VCaP (cell line): ENCODE results near the gene LIPC.

Source experiments
- H3K27ac ChIP-seq: fragments of 450-650 bp; 2 replicates; pipeline ENCODE4 v1.5.1; 2017
- CTCF ChIP-seq: fragments of 450-650 bp; conservative IDR thresholded peaks from 2 replicates; pipeline ENCODE4 v1.5.1; 2017; ENCODE audit warnings: mild to moderate bottlenecking, moderate library complexity

The LIPC gene

GRCh38 chr15:58440158-58440910 lies 8.5 kb downstream of the LIPC start:
- H3K27ac ChIP-seq = peak overlapping the region; percentile 10; the same call in 1 of the 2 replicates
- no peak for TF ChIP-seq CTCF

GRCh38 chr15:58440922-58441321 lies 9.1 kb downstream of the LIPC start:
- H3K27ac ChIP-seq = peak overlapping the region; percentile 10; the same call in 1 of the 2 replicates
- TF ChIP-seq CTCF = no peak

GRCh38 chr15:58441376-58442070 lies 9.7 kb downstream of the LIPC start:
- peak overlapping the region; percentile 10; the same call in 1 of the 2 replicates for H3K27ac ChIP-seq
- no peak for TF ChIP-seq CTCF

- no peak for TF ChIP-seq CTCF
- H3K27ac ChIP-seq = no peak overlapping the region
These were observed 10.3 kb downstream of the LIPC start for GRCh38 chr15:58442122-58442521.

- TF ChIP-seq CTCF = no peak
- H3K27ac ChIP-seq = no peak overlapping the region
These were observed 11.5 kb downstream of the LIPC start for GRCh38 chr15:58443308-58443707.

GRCh38 chr15:58444056-58444455 lies 12.3 kb downstream of the LIPC start:
- TF ChIP-seq CTCF = no peak
- no peak overlapping the region for H3K27ac ChIP-seq

- H3K27ac ChIP-seq = no peak overlapping the region
- TF ChIP-seq CTCF = no peak
These were observed 13.0 kb downstream of the LIPC start for GRCh38 chr15:58444658-58445332.
